OCI-M2 (cell line): ENCODE results near the gene TPCN2.
"Not testable (repeated sequence)": the region's sequence is repeated elsewhere in the genome, so short reads cannot be mapped to it uniquely, and the experiment has no call there.

Experiments
- DNase-seq: peaks from one replicate; lab custom pipeline; 2025; ENCODE audit not compliant: unreplicated experiment; lab: John Stamatoyannopoulos, UW

Gene TPCN2

DNA sequence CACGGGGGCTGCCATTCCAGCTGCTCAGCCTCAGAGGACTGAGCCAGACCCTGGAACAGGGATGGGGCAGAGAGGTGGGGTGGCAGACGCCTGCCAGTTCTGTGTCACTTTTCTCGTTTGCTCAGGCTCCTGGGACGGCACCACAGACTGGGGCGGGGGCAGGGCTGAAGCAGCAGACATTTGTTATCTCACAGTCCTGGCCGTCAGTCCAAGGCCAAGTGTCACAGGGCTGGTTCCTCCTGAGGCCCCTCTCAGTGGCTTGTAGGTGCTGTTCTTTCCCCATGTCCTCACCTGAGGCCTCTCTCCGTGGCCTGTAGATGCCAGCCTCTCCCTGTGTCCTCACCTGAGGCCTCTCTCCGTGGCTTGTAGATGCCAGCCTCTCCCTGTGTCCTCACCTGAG lies 24.7 kb downstream of the TPCN2 start:
- no peak for DNase-seq

DNA sequence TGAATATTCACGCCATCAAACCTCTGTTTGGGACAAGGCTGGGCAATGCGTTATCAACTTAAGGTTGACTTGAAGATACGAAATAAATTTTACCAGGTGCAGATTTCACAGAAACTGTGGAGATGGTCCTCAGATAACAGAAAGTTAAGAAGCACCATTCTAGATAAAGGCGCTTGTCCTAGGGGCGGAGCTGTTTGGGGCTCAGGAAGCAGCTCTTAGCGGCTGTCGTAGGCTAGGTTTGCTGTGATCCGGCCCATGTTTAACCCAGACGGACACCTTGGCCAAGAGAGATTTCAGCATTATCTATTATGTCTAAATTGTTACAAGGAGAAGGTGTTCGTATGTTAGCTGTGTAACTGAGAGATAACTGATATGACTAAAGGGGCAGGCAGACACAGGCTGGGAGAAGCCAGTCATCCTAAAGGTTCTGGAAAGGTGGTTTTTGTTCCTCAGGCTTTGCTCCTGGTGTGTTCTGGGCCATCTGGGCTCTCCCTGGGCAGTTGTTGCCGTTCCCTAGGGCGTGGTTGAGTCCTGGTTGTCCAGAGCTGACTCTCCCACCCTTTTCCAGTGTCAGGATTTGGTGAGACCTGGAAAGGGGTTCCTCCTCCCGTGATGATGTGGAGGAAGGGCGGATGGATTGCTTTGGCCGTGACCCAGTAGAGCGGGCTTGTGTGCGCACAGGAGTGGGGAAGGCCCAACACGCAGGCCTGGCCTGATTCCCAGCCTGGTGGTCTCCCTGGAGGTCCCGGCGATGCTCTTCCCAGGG lies 25.8 kb downstream of the TPCN2 start:
- DNase-seq, result no peak

DNA sequence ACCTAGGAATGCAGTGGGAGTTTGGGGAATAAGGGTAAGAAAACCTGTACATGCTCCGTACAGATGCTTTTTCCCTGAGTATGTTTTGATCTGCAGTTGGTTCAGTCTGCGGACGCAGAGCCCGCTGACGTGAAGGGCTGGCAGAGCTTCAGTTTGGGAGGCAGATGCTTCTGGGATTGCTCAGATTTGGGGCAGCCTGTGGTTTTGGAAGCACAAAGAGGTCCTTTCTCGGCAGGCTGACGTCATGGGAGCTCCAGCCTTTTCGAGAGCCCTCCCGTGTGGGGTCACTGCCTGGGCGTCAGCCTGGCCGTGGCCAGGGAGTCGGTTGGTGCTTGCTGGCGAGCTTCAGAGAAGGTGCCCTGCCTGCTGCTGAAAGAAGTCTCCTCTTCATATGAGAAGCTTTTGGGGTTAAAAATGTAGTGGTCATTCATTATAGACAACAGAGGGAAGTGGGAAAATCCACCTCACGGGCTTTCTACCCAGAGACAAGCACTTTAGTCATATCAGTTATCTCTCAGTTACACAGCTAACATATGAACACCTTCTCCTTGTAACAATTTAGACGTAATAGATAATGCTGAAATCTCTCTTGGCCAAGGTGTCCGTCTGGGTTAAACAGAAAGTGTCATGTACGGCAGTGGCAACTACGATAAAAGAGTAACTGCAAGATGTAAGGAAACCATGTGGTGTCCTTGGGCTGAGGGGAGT lies 26.8 kb downstream of the TPCN2 start:
- no peak for DNase-seq

DNA sequence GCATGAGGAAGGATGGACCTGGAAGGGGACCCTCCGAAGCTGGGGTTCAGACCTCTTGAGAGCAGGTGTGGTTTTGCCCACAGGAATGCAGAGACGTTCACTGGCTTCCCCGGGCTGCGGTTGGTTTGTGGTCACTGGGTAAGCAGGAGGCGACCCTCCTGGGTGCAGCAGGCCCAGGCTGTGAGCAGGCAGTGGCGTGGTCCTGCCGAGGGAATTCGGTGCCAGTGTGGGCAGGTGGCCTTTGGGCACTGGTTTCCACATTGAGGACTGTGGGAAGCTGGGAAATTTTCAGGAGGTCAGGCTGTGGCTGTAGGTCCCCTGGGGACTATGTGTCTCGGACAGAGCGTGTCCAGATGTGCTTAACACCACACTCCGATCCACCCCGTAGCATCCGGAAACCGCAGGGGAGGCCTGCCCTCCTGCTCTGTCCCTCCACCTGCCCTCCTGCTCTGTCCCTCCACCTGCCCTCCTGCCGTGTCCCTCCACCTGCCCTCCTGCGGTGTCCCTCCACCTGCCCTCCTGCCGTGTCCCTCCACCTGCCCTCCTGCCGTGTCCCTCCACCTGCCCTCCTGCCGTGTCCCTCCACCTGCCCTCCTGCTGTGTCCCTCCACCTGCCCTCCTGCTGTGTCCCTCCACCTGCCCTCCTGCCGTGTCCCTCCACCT lies 27.5 kb downstream of the TPCN2 start:
- no peak for DNase-seq

DNA sequence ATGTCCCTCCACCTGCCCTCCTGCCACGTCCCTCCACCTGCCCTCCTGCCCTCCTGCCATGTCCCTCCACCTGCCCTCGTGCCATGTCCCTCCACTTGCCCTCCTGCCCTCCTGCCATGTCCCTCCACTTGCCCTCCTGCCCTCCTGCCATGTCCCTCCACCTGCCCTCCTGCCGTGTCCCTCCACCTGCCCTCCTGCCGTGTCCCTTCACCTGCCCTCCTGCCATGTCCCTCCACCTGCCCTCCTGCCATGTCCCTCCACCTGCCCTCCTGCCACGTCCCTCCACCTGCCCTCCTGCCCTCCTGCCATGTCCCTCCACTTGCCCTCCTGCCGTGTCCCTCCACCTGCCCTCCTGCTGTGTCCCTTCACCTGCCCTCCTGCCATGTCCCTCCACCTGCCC lies 28.2 kb downstream of the TPCN2 start:
- DNase-seq, result not testable (repeated sequence)

DNA sequence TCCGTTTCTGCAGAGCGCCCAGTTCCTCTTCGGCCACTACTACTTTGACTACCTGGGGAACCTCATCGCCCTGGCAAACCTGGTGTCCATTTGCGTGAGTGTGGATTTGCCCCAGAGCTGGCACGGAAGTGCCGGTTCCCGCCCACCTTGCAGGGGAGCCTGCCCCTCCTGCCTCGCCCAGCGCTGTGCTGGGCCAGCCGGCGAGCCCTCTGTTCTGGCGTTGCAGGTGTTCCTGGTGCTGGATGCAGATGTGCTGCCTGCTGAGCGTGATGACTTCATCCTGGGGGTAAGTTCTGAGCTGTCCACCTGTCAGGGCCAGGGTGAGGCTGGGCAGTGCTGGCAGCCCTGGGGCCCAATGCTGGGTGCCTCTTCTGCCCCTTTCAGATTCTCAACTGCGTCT lies 29.8 kb downstream of the TPCN2 start:
- DNase-seq, result no peak

DNA sequence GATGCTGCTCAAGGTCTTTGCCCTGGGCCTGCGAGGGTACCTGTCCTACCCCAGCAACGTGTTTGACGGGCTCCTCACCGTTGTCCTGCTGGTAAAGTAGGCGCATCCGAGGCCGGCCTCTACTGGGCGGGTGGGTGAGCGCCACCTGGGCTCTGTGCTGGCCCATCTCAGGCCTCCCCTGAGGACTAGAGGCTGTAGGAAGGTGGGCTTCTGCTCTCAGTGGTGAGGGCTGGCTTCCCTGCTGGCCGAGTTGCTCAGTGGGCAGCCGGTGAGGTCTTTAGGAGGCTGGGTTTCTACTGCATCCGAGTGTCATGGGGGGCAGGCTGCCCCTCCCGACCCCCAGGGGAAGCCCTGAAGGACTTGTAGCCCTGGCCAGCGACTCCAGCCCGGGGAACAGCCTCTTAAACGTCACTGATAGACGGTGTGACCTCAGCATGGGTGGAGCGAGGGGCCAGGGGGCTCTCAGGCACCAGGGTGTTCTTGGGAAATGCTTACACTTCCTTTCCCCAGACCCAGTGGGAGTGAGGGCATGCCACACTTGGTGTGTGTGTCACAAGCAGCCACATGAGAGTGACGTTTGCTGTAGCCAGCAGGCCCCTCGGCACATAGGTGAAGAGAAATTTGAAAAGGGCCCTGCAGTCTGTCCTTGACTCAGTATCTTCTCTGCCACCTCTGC lies 30.3 kb downstream of the TPCN2 start:
- no peak for DNase-seq

DNA sequence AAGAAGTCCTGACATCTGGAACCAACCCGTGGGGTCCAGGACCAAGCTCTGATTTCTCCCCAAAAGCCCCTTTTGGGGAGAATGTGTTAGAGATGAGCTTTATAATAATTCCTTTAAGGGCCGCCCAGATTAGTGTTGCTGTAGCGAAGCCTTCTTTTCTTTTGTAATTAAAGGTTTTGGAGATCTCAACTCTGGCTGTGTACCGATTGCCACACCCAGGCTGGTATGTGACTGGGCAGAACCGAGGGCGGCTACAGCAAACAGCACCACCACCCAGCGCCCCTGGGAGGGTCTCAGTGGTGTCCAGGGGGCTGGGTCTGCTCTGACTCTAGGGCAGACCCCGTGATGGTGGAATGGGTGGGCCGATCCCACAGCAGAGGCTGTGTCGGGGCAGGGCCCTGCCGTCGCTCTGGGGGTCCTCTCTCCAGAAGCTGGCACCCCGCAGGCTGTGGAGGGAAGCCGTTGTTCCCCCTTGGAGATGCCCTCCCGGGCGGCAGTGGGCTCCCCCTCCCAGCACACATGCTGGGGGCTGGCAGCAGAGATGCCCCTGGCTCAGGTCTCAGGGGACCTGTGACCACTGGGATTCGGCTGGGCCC lies 31.0 kb downstream of the TPCN2 start:
- no peak for DNase-seq

DNA sequence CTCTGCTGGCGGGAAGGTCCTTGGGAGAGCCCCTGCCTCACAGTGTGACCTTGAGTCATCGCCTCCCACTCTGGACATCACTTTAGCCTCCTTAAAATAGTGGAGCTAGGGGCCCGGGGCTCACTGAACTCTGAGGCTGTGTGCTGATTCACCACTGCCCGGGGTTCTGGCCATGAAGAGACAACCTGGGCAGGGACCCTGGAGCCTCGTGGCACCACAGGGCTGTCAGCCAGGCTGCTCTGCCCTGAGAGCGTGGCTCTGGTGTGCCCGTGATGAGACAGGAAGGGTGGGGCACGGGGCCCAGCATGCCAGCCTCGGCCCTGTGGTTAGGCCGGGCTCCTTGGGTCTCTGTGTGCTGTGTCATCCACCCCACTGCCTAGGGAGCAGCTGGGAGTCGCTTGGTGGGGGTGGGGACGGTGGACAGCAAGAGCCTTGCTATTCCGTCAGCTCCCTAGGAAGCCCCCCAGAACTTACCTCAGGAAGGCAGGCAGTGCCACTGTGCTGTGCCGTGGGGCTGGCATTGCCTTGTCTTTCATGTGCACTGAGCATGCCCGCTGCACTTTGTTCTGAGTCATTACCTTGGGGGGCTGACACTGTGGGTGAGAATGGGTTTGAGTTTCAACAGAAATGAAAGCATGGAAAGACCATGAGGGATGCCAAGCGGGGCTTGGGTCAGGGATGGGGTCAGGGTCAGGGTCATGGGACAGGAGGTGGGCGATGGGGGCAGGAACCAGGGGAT lies 31.7 kb downstream of the TPCN2 start:
- DNase-seq, result no peak

DNA sequence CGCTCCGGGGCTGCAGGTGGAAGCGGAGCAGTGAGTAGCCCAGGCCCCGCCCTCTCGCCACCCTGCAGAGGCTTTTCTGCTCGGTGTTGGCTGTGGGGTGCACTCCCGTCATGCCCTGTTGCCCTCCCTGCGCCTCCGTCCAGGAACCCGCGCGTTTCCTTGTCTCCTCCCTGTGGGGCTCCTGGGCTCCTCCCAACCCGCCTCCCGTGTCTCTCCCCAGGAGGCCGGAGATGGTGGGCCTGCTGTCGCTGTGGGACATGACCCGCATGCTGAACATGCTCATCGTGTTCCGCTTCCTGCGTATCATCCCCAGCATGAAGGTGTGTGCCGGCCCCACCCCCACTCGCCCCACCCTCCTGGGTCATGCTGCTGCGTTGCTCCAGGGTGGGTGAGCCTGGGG lies 32.4 kb downstream of the TPCN2 start:
- no peak for DNase-seq

DNA sequence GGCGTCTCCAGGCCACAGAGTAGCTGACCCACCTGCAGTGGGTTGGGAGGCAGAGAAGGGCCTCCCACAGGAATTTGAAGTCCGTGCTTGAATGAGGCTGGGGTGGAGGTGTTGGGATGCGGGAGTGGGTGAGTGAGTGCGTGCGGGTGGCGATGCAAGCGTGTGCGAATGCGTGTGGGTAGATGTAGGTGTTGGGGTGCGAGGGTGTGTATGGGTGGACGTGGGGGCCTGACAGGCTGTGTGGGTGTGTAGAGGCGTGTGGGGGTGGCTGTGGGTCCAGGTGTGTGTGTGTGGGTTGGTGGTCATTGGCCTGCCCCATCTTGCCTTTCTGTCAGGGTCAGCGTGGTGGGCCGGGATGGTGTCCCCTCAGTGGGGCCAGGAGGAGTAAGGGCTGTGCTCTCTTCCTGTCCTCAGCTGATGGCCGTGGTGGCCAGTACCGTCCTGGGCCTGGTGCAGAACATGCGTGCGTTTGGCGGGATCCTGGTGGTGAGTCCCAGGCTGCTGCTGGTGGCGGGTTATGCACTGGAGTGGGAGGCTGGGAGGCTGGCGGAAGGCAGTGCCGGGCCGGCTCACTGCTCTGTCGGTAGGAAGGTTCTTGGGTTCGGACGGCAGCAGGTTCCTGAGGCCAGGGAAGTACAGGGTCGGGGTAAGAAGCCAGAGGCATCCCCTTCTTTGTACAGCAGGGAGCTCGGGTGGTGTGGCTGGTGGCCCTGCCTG lies 35.0 kb downstream of the TPCN2 start:
- no peak for DNase-seq

DNA sequence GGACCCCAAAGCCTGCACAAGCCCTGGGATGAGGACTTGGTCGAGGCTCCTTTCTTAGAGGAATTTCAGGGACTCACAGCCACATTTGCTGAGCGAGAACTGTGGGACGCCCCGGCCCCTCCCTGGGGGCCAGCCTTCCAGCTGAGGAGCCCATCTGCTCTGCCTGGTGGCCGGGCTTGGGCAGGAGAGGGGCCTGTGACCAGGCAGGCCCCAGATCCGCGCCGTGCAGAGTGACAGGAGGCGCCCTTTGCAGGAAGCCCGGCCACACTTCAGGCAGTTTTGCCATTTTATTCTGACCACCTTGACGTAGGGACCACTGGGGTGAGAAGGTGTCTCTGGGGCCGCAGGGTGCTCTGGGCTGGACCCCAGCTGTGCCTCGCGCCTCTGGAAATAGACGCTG lies 35.6 kb downstream of the TPCN2 start:
- DNase-seq, result no peak

DNA sequence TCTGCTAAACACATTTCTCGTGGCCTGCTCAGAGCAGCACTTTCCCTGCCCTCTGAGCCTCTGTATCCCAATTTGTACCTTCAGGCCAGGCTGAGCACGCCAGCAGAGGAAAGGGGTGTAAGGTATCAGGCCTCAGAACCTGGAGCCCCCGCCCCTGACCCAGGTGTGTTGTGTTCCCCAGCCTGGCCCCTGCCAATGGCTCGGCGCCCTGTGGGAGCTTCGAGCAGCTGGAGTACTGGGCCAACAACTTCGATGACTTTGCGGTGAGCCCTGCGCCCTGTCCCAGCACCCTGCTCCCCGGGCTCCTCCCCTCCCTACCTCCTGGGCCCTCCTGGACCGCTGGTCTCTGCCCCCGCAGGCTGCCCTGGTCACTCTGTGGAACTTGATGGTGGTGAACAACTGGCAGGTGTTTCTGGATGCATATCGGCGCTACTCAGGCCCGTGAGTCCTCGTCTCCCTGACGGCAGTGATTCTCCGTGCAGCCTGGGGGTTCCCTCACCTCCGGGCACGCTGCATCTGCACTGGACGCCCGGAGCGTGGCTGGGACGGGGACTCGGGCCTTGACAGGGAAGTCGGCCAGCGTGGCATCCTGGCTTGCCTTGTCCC lies 36.9 kb downstream of the TPCN2 start:
- no peak for DNase-seq

DNA sequence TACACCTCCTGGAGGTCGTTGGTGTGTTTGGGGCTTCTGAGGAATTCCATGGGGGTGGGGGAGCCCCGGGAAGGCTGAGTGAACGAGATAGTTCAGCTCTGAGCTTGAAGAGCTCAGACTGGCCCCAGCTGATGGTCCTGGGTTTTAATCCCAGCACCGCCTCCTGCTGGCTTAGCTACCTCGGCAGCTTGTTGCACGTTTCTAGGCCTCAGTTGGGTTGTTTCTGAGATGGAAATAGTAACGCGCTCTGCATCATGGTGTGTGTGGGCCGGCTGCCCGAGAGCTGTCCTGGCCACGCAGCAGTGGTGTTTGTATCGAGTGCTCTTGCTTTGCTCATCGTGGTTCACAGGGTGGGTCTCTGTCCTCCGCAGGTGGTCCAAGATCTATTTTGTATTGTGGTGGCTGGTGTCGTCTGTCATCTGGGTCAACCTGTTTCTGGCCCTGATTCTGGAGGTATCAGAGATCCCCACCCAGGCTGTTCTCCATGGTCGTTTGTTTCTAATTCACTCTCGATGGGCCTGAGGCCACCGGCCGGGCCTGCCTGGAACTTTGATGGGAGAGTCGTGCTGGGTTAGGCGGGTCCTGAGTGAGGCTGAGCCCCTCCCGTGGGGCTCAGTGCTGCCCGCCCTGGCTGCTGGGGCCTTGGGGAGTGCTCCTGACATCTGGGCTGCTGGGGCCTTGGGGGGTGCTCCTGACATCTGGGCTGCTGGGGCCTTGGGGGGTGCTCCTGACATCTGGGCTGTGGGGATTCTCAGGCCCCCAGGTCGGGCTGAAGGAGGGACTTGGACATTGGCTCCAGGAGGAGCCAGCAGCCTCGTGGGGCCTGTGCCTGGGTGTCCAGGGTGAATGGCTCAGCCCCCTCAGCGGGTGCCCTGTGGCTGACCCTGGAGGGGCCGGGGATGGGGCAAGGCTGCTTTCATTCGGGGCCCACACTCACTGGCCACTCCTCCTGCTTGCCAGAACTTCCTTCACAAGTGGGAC lies 37.7 kb downstream of the TPCN2 start:
- DNase-seq, result no peak

DNA sequence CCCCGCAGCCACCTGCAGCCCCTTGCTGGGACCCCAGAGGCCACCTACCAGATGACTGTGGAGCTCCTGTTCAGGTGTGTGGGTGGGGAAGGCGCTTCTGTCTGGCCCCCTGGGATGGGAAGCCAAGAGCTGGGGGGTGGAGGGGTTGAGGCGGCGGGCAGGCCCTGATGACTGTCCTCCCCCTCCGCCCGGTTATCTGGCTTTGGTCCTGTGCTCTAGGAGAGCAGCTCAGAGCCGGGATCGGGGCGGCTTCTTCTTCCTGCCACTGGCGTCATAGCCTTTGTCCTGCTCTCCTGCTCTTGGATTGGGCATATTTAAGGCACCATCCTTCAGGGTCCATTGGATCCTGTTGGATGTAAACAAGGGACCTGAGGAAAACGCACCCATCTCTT lies 38.4 kb downstream of the TPCN2 start:
- no peak for DNase-seq

DNA sequence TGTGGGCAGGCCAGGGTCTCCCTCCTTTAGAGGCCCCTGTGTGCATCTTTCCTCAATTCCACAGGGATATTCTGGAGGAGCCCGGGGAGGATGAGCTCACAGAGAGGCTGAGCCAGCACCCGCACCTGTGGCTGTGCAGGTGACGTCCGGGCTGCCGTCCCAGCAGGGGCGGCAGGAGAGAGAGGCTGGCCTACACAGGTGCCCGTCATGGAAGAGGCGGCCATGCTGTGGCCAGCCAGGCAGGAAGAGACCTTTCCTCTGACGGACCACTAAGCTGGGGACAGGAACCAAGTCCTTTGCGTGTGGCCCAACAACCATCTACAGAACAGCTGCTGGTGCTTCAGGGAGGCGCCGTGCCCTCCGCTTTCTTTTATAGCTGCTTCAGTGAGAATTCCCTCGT lies 39.1 kb downstream of the TPCN2 start:
- no peak for DNase-seq

DNA sequence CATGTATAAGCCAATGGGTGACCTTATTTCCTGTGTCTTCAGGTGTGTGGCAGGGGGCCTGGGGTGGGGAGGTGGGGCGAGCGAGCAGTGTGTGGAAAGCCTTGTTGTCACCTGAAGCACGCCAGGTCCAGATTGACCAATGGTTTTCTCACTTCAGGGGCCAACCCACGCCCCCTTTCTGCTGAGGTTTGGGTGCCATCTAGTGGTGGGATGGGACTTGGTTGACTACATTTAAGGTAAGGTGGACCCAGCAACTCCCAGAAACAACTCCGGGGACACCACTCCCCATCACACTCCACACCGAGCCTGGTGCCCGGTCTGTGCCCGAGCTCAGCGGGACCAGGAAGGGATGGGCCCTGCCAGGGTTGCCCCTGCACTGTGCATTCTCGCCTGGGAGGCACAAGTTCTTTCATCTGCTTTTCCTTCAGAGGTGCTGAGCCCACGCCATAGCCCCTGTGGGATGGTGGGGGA lies 40.0 kb downstream of the TPCN2 start:
- DNase-seq, result no peak

DNA sequence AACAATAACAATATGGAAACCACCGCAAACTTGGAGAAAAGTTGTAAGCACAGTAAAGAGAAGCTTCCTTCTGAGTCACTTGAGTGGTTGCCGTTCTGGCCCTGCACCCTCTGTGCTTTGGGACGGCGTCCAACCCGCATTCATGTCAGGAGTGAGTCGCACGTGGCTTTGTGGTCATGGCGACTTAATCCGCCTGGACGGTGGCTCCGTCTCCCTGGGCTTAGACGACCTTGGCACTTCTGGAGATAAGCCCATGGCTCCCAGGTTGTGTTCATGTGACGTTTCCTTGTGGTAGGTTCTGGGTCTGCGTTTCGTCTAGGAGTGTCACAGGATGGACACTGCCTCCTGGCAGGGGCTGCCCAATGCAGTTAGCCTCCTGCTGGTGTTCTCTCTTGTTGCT lies 40.5 kb downstream of the TPCN2 start:
- DNase-seq, result no peak
